ENCODE results near the gene RAB23.

The RAB23 gene

GRCh38 chr6:57159127-57159526, 63.0 kb downstream of the RAB23 start:
- H3K4me3 ChIP-seq (ENCODE audit: low read depth, low read length): no peak overlapping the region
- TF ChIP-seq CTCF (IDR thresholded peaks at IDR 0.05; ENCODE audit: borderline replicate concordance, insufficient read depth, low read depth, low read length): no peak

- TF ChIP-seq CTCF (IDR thresholded peaks at IDR 0.05; ENCODE audit: borderline replicate concordance, insufficient read depth, low read depth, low read length): no peak
- no peak overlapping the region for H3K4me3 ChIP-seq (ENCODE audit: low read depth, low read length)
These were observed 63.4 kb downstream of the RAB23 start for GRCh38 chr6:57158658-57159057.

GRCh38 chr6:57147955-57148858, 73.9 kb downstream of the RAB23 start:
- no peak overlapping the region for H3K4me3 ChIP-seq (ENCODE audit: low read depth, low read length)
- no peak for TF ChIP-seq CTCF (IDR thresholded peaks at IDR 0.05; ENCODE audit: borderline replicate concordance, insufficient read depth, low read depth, low read length)

- TF ChIP-seq CTCF (IDR thresholded peaks at IDR 0.05; ENCODE audit: borderline replicate concordance, insufficient read depth, low read depth, low read length): no peak
- no peak overlapping the region for H3K4me3 ChIP-seq (ENCODE audit: low read depth, low read length)
These were observed 74.7 kb downstream of the RAB23 start for GRCh38 chr6:57147401-57147800.

- TF ChIP-seq CTCF (IDR thresholded peaks at IDR 0.05; ENCODE audit: borderline replicate concordance, insufficient read depth, low read depth, low read length): no peak
- no peak overlapping the region for H3K4me3 ChIP-seq (ENCODE audit: low read depth, low read length)
These were observed 78.4 kb downstream of the RAB23 start for GRCh38 chr6:57143690-57144089.

GRCh38 chr6:57142178-57142525, 80.0 kb downstream of the RAB23 start:
- H3K4me3 ChIP-seq (ENCODE audit: low read depth, low read length): no peak overlapping the region
- TF ChIP-seq CTCF (IDR thresholded peaks at IDR 0.05; ENCODE audit: borderline replicate concordance, insufficient read depth, low read depth, low read length): no peak
